Endometrial microvascular endothelial cells (primary cell): ENCODE data around the gene CDK11B. TPM values are rescaled to one million over a fixed set of nuclear protein-coding genes. Genes with fewer than 3 reads are reported as not detected.
"Not testable (repeated sequence)": the region's sequence is repeated elsewhere in the genome, so short reads cannot be mapped to it uniquely, and the experiment has no call there.

Experiments
- in situ Hi-C: cut with HindIII; loops from 2 replicates; pipeline ENCODE4 v1.10.0; 2017; ENCODE audit warnings: low sequenced_read_pairs, low pct_unique_long_range_greater_than_20kb; ENCODE audit errors: inconsistent ontology term
- total RNA-seq: library from RNA; depleted of rRNA; stranded (reverse); fragments of >200 nt; gene quantifications from one replicate; pipeline ENCODE4 v1.2.3, GENCODE V29; 2015; ENCODE audit errors: inconsistent ontology term

The CDK11B gene
- total RNA-seq, 1 donor from 2014 or later, result 17.7 TPM

DNA sequence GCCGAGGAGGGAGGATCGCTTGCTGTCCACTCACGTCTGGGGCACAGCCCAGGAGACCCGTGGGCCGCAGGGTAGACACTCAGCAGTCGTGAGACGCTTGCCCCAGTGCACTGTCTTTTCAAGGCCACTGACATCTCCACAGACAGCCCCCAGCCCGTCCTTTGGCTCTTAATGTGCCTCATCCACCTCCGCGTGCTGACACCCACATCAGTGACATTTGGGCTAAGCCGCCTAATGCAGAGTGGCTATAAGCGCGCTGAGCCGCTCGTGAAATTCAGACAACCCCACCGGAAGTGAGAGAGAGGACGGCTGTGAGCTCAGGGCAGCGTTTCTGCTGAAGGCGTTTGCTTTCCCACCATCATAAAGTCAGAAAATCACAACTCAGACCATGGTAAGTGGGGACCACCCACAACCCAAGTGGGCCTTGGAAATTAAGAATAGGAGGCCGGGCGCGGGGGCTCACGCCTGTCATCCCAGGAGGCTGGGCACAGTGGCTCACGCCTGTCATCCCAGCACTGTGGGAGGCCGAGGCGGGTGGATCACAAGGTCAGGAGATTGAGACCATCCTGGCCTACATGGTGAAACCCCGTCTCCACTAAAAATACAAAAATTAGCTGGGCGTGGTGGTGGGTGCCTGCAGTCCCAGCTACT lies 25.4 kb upstream of the CDK11B start:
- in situ Hi-C loops, result no loop called here

DNA sequence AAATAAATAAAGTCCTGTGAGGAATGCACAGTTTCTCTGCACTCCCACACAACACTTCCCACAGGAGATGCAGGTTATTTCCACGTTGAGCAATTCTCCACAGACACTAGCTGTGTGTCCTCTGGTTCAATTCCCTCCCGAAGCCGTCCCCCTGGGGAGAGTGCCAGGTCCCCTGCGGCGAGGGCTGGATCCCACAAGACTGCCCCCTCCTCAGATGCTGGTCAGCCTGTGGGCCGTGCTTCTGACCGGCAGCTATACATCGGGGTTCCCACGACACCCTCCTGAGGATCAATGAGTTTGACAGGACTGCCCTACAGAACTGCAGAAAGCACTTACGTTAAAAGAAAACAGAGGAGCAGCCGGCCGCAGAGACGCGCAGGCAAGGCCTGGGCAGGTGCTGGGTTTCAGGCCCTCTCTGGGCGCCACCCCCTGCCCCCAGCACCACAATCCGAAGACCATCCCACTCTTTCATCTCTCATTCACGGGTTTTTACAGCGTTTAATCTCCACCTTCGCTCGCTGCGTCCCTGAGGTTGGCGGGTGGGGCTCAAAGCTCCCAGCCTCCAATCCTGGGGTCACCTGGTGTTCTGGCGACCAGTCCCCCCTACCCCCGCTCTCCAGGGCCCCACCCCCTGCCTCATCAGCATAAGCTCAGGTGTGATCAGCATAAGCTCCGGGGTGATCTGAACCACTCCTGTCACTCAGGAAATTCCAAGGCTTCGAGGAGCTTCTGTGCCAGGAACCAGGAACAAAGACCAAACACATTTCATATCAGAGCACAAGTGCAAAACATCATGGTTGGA lies 24.5 kb upstream of the CDK11B start:
- in situ Hi-C loops, result no loop called here

DNA sequence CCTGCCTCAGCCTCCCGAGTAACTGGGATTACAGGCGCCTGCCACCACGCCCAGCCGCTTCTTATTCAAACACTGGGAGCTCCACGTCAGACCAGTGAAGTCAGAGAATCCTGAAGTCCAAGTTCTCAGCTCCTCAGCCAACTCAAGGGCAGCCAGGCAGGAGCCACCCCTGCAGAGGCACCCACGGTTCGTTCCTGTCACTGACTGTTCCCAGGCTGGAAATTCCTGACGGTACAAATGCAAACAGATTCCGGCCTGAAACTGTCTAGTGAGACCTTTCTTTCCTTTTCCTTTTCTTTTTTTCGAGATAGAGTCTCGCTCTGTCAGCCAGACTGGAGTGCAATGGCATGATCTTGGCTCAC lies 22.1 kb upstream of the CDK11B start:
- in situ Hi-C loops, result no loop called here

DNA sequence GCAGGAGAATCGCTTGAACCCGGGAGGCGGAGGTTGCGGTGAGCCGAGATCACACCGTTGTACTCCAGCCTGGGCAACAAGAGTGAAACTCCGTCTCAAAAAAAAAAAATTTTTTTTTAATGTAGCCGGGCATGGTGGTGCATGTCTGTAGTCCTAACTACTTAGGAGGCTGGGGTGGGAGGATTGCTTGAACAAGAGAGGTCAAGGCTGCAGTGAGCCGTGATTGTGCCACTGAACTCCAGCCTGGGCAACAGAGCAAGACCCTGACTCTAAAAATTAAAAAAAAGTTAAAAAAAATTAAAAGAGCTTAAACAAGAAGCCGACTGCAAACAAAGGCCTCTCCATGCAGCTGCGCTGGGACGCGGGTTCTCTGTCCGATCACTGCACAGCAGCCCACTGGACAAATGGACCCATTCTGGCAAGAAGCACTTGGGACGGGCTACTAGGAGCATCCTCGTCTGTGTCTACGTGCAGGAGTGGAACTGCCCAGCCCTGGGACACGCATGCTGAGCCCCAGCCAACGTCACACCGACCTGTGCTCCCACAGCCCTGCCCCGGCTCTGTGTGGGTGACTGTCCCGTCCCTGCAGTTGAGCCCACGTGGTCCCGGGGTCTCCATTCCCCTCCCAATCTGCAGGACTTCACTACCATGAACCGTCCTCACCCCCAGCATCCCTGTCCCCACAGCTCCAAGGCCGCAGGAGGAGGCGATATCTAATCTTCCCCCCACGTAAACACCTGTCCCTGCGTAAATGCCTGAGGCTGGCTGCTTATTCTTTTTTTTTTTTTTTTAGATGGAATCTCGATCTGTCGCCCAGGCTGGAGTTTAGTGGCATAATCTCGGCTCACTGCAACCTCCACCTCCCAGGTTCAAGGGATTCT lies 21.5 kb upstream of the CDK11B start:
- in situ Hi-C loops, result no loop called here

DNA sequence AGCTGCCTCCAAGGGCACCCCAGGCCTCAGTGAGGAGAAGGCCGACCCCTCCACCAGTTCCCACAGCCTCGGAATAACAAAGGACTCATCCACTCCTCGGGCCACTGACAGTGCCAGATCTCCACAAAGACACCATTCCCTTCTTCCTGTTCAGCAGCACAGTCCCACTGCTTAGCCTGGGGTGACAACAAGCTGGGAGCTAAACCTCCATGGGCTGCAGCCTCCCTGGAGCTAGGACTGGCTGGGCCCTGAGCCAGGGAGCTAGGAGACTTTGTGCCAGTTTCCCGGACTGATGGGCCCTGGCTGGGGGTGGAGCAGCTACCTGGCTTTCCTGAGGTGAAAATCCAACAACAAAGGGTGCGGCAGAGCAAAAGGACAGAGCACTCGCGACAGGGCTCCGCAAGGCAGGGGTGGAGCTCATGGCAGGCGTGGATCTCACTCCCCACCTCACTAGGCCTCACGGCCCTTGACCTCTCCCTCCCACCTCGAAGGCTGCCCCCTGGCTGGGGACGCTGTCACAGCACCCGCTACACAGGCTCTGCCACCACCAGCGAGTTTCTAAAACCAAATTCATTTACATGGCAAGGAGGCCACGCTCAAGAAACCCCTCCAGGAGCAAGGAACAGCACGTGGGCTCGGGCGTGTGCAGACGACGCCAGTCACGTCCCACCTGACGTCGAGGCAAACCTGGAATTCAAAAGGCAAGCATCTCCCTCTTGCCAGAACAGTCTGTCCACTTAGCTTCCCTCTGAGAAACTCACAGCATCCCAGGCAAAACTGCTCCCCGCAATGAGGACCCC lies 20.0 kb upstream of the CDK11B start:
- in situ Hi-C loops, result no loop called here

DNA sequence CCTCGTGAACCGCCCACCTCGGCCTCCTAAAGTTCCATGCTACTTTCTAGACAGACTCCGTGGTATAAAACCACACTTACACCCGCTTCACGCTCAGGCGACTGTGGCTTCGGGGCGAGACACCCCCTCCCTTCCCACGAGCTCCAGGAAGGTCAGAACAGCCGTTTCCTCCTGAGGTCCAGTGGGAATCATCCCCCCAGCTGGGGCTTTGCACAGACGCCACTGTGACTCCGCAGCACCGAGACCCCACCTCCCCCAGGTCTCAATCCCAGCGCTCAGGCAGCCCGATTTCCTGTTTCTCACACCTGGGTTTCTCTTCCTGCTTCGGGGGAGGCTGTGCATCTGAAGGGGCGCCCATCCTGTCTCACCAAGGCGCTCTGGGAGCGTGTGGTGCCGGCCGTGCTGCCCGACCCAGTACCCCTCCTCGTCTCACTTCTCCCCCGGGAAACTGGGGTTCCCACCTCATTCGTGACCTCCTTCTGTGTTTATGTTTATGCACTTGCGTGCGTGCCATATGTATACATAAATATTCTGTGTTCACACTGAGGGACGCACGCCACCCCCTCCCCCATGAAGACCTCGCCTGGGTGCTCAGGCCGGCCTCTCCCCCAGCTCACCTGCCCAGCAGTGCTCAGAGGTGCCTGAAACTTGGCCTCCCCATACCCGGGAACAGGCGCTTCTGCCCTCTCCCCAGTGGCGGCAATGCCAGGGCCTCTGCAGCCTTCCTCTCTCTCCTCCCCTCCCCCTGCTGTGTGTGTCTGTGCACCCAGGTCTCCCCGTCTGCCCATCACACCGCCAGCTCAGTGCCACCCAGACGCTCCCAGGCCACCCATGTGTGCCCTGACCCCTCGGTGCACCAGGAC lies 19.1 kb upstream of the CDK11B start:
- in situ Hi-C loops, result no loop called here

DNA sequence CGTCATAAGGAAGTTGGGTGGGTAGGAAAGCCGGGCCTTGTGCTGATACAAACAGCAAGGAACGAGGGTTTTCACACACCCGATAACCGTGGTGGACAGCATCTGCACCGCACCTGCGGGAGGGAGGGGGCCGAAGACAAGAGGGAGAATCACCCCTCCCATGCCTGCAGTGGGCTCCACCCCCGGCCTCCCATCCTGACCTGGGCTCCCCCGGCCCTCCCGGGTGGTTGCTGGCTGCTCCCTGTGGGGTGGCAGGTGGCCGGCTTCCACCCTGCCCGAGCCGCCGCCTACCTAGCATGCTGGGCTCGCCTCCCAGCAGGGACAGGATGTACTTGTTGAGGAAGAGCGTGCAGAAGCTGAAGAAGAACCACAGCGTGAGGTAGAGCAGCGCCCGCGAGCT lies 17.3 kb upstream of the CDK11B start:
- in situ Hi-C loops, result not testable (repeated sequence)

DNA sequence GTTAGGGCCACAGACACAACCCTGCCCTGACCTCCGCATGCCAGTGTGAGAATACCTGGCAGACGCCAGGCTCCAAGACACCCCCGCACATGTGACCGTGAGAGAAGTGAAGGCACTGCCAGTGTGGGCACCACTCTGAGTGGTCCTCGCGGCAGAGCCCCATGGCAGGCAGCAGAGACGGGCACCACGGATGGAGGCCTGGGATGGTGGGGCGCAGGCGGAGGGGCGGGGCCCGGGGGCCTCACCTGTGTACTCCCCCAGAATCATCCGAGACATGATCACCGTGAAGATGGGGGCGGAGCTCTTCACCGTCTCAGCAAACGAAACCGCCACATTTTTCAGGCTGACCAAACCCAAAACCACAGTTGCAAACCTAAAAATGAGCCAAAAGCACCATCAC lies 16.4 kb upstream of the CDK11B start:
- in situ Hi-C loops, result not testable (repeated sequence)

DNA sequence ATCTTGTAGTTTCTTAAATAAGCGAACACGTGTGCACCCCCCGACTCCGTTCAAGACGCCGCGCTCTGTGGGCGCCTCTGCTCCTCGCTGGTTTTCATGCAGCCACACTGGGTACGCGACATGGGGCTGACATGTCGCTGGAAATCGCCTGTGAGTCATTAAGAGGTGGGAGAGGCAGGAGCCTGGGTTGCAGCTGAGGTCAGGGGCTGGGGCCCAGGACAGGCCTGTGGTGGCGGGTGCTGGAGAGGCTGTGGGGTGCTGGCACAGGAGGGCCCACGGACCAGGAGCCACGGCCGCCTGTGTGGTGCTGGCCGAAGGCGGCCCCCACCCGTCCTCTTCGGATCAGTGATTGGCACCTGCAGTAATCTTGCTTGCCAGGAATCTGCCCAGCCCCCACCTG lies 16.0 kb upstream of the CDK11B start:
- in situ Hi-C loops, result not testable (repeated sequence)

DNA sequence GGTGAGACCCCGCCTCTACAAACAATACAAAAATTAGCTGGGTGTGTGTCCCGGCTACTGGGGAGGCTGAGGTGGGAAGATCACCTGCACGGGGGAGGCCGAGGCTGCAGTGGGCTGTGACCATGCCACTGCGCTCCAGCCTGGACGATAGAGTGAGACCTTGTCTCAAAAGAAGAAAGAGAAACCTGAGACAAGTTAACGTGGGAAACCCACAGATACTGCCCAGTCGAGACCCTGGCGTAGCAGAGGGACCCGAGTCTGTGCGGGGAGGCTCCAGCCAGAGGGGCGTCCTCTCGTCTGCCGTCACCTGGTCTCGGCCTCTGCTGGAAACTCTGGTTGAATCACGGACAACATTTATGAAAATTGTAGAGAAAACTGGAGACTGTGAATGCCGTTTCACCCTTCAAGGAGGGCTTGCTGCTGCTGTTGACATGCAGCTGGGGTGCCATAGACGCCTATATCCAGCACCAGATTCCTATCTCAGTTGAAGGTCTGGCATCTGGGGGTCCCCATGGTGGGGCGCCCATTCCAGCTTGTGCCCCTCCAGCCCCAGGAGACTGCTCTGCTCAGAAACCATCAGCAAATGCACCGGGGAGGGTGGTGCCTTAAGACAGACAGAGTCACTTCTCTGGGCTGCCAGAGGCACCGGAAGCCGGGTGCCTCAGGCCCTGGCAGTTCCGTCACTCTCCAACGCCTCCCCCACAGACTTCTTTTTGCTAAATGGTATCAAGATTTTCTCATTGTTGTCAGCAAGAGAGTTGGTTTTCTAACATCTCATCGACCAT lies 13.6 kb upstream of the CDK11B start:
- in situ Hi-C loops, result no loop called here

DNA sequence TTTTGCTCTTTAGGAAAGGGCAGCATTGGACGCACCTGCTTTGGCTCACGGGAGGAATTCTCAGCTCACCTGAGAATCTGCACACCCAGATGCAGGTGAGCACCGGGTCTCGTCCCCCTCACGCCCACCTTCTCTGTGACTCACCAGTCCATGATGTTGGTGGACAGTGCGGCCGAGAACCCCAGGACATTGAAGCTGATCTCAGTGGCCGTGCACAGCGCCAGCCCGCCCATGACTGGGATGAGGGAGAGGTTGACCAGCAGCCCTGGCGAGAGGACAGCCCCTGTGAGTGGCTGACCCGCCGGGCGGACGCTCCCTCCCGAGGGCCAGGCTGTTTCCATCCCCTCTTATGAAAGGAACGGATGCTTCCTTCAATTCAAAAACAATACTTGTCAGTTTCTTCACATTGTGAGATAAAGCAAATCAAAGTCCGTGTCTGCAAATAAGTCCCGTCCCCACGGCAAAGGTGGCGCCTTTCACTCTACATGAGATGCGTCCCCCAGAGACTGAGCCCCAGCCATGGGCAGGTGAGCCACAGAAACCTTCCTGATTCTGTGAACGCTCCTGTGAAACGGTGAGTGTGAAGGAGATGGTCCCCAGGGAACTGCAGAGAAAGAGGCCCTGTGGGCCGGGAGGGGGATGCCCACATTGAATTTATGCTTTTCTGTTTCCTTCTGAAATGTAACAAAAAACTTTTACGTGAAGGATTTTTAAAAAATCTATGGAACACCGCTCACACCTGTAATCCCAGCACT lies 12.7 kb upstream of the CDK11B start:
- in situ Hi-C loops, result no loop called here

DNA sequence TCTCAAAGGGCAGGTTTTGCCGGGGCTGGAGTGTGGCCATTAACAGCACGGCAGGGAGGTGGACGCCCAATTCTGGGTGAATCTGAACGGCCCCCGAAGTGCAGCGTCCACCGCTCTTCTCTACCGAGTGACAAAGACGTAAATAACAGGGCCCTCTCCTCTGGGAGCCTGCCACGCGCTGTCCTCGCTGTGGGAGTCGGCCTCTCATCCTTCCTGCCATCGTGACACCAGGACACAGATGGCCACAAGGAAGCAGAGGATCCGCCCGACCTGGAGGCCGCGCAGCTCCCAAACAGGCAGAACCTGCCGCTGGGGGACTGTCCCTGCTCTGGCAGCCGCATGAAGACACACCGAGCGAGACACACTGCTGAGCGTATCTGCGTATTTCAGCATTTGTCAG lies 12.1 kb upstream of the CDK11B start:
- in situ Hi-C loops, result no loop called here

DNA sequence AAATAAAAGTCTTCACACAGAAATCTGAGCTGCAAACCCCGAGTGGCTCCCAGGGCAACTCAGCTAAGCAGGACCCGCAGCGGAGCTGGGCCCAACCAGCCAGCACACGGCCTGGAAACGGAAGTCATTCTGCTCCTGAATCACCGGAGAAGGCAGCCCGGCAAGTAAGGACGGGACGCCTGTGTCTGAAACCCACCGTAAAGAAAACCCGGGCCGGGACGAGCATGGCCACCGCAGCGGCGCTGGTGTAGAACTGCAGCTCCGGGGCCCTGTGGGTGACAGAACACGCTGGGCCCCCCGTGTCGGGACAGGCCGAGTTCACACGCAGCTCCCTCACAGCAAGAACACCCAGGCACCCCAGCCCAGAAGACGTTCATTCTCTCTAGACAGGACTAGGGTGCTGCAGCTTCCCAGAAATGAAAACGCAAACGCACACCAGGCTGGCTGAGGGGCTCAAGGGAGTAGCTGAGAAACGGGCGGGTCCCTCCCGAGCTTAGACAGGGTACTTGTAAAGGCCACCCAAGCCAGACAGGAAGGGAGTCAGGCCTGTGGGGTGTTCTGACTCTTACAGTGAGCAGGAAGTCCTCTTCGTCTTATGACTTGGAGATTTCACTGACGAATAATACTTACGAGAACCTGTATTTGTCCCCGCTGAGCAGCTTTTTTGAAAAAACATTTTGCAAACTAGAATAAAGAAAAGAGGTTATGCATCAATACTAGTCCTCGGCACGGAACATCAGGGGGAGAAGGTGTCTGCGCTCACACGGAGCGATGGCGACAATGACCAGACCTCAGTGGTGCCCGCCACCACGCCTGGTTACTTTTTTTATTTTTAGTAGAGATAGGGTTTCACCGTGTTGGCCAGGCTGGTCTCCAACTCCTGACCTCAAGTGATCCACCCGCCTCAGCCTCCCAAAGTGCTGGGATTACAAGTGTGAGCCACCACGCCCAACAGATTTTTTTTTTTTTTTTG lies 10.9 kb upstream of the CDK11B start:
- in situ Hi-C loops, result no loop called here

DNA sequence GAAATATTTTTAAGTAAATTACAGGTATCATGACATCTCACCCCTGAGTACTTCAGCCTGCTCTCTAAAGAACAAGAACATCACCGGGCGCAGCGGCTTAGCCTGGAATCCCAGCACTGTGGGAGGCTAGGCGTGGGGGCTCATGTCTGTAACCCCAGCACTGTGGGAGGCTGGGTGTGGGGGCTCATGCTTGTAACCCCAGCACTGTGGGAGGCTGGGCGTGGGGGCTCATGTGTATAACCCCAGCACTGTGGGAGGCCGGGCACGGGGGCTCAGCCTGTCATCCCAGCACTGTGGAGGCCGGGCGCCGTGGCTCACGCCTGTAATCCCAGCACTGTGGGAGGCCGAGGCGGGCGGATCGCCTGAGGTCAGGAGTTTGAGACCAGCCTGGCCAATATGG lies 7.7 kb upstream of the CDK11B start:
- in situ Hi-C loops, result no loop called here

DNA sequence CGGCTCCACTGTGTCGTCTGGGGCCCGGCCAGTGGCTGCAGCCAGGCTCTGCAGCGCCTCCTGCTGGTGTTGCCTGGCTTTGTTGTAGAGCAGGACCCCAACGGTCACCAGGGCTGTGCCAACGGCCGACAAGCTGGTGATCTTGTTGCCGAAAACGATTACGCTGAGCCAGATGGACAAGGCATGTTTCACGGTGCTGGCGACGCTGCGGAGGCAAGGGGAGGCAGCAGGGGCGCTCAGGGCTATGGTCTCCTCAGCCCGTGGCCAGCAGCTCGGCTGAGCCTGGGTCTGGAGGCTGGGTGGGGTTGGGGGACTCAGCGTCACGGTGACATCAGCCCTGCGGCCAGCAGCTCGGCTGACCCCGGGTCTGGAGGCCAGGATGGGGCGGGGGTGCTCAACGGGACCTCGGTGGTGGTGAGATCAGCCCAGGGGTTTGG lies 7.0 kb upstream of the CDK11B start:
- in situ Hi-C loops, result no loop called here
